Fibroblast of skin of left biceps (primary cell): ENCODE results near the gene MGMT.

Experiments
- DNase-seq, 2 experiments: peaks; one replicate each; pipeline ENCODE4 v3.0.0-alpha.2; 2013; ENCODE audit warnings: low read depth in 2 of 2

Gene MGMT

GRCh38 chr10:129761981-129762956 is 295.2 kb downstream of the MGMT start:
- no peak for DNase-seq

- no peak for DNase-seq
Measured at GRCh38 chr10:129764011-129764900, 297.2 kb downstream of the MGMT start.

GRCh38 chr10:129764901-129765663 is 298.0 kb downstream of the MGMT start:
- no peak for DNase-seq

GRCh38 chr10:129765664-129766550 is 298.9 kb downstream of the MGMT start:
- no peak for DNase-seq

- no peak for DNase-seq
Measured at GRCh38 chr10:129766611-129767550, 299.8 kb downstream of the MGMT start.

- no peak for DNase-seq
Measured at GRCh38 chr10:129767751-129768150, 300.7 kb downstream of the MGMT start.

- DNase-seq, result no peak
Measured at GRCh38 chr10:129768437-129769355, 301.7 kb downstream of the MGMT start.

GRCh38 chr10:129769381-129770116 is 302.5 kb downstream of the MGMT start:
- DNase-seq, result no peak

- DNase-seq, result no peak
Measured at GRCh38 chr10:129770286-129770685, 303.2 kb downstream of the MGMT start.

- no peak for DNase-seq
Measured at GRCh38 chr10:129771024-129771423, 304.0 kb downstream of the MGMT start.

- DNase-seq, result no peak
Measured at GRCh38 chr10:129771576-129771975, 304.5 kb downstream of the MGMT start.

- DNase-seq, result no peak
Measured at GRCh38 chr10:129771991-129772431, 305.0 kb downstream of the MGMT start.

GRCh38 chr10:129772468-129773358 is 305.7 kb downstream of the MGMT start:
- DNase-seq, result no peak

- DNase-seq, result no peak
Measured at GRCh38 chr10:129773359-129773990, 306.4 kb downstream of the MGMT start.

- no peak for DNase-seq
Measured at GRCh38 chr10:129774082-129774735, 307.2 kb downstream of the MGMT start.
